ENCODE results near the gene CDH23. TPM values are rescaled to one million over a fixed set of nuclear protein-coding genes. Genes with fewer than 3 reads are reported as not detected.

CDH23 gene
- total and polyA plus RNA-seq, 2 donors (not counting 1 experiment from before 2014, with no cell fraction given) = 0.37 to 0.89 TPM

DNA sequence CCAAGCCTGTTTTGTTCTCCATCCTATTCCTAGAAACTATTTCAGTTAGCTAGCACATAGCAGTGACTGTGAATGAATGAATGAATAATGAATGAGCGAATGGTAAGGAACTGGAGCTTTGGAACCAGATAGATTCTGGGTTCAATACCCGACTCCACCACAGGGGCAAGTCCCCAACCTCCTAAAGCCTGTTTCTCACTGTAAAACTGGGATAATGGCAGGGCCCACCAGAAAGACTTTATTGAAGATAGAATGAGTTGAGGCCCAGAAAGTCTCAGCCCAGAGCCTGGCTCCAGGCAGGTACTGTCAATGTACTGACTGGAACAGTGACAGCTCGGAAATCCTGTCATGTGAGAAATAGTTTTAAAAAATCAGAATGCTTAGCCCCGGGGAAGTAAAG, 1.1 kb upstream of the CDH23 start:
- Histone ChIP-seq H3K9ac (ENCODE audit: low read length) (no peak overlapping the region), H3K4me3 (ENCODE audit: control extremely low read depth in 1 of 5, extremely low read depth in 1 of 5, insufficient read depth in 1 of 5, low read depth in 2 of 5, low read length in 4 of 5) (no peak overlapping the region), H3K36me3 (replicated peaks in 1 of 2; ENCODE audit: control extremely low read depth in 1 of 2, control insufficient read depth in 1 of 2, extremely low read depth in 1 of 2, insufficient read depth in 2 of 2, low read length in 1 of 2) (no peaks in the 10 kb centered on the region), H3K79me2 (ENCODE audit: control insufficient read depth, insufficient read depth, low read length) (no peaks in the 10 kb centered on the region), H3K27me3 (replicated peaks in 1 of 4; ENCODE audit: control extremely low read depth in 1 of 4, control insufficient read depth in 3 of 4, insufficient read depth in 4 of 4, low read length in 3 of 4) (peaks cover 0 to 58% (median 21%) of the 10 kb centered on the region in 4 experiments), H3K4me2 (replicated peaks; ENCODE audit: low read depth, low read length, poor library complexity, severe bottlenecking) (peak overlapping the region; percentile 90), H3K9me3 (ENCODE audit: control extremely low read depth in 1 of 3, control insufficient read depth in 2 of 3, insufficient read depth in 1 of 3, low read length in 2 of 3) (peaks cover 0 to 10% (median 0%) of the 10 kb centered on the region in 3 donors), H2AFZ (ENCODE audit: insufficient read depth, low read depth, low read length, poor library complexity, severe bottlenecking) (no peak overlapping the region), H4K20me1 (ENCODE audit: control insufficient read depth, insufficient read depth, low read length, poor library complexity, severe bottlenecking) (no peaks in the 10 kb centered on the region), H3K4me1 (ENCODE audit: control insufficient read depth in 2 of 2, insufficient read depth in 2 of 2, low read length in 2 of 2) (peaks cover 17% of the 10 kb centered on the region in 2 donors), H3K27ac (ENCODE audit: low read length in 2 of 2) (no peak overlapping the region)
- Mint-ChIP-seq H3K9me3 (ENCODE audit: insufficient read depth) (no peaks in the 10 kb centered on the region), H3K27ac (no peak overlapping the region), H3K4me3 (peak overlapping the region; percentile 77), H3K27me3 (peaks cover 60% of the 10 kb centered on the region), H3K4me1 (peaks cover 11% of the 10 kb centered on the region)
- WGBS (ENCODE audit: insufficient coverage) = no CpG with 5 or more reads among the region's 4 CpGs
- no peak for ATAC-seq (ENCODE audit: low read depth)
- intact Hi-C loops (cut with micrococcal nuclease) = loop anchor here (5.0 kb wide), 2 partner anchors 177 to 312 kb away; no protein-coding TSS in a partner anchor
- ChIA-PET CTCF (interaction anchor here (0.7 to 5.2 kb wide), 12 partner anchors 9 to 319 kb away, joined by 3 to 42 read pairs (median 6); partner anchors contain the start of gene SLC29A3), POLR2A (no interaction called here)
- TF ChIP-seq EZH2 (IDR thresholded peaks at IDR 0.05; ENCODE audit: borderline replicate concordance, insufficient read depth, low read depth, low read length, poor library complexity, severe bottlenecking) = no peak
- TF ChIP-seq, protein P1, sequence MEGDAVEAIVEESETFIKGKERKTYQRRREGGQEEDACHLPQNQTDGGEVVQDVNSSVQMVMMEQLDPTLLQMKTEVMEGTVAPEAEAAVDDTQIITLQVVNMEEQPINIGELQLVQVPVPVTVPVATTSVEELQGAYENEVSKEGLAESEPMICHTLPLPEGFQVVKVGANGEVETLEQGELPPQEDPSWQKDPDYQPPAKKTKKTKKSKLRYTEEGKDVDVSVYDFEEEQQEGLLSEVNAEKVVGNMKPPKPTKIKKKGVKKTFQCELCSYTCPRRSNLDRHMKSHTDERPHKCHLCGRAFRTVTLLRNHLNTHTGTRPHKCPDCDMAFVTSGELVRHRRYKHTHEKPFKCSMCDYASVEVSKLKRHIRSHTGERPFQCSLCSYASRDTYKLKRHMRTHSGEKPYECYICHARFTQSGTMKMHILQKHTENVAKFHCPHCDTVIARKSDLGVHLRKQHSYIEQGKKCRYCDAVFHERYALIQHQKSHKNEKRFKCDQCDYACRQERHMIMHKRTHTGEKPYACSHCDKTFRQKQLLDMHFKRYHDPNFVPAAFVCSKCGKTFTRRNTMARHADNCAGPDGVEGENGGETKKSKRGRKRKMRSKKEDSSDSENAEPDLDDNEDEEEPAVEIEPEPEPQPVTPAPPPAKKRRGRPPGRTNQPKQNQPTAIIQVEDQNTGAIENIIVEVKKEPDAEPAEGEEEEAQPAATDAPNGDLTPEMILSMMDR (IDR thresholded peaks at IDR 0.05) = peak; percentile 5
- DNase-seq = no peak

DNA sequence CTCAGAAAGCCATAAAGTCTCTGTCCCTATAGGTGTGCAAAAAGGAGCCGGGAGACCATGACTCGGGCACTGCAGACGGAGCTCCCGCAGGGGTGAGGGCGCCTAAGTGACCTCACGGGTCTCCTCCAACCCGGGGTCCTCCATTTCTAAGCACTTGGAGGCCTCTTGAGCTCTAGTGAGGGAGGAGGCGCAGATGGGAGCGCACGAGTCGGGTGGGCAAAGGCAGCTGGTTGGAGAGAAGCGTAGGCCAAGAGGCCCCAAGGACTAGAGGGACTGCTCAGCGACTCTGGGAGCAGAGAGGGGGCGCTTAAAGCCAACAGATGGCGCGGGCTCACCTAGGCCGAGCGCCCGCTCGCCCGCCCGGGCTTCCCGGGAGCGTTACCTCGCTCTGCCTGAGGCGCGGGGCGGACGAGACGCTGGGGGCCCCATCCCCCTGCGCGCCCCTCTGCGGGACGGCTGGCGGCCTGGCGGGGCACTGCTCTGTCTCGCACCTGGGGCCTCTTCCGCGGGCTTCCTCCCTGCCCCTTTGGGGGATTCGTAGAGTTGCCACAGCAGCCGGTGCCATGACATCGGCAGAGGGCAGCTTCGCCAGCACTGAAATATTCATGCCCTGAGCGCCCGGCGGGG, 523 bp upstream of the CDH23 start:
- ChIA-PET POLR2A (interaction anchor here (0.6 kb wide), 1 partner anchor 439 kb away, joined by 8 read pairs; no protein-coding TSS in a partner anchor), CTCF (interaction anchor here (0.6 to 5.2 kb wide), 14 partner anchors 10 to 416 kb away, joined by 3 to 42 read pairs (median 6); partner anchors contain the start of gene SLC29A3)
- DNase-seq (peak; percentile 68), ATAC-seq (ENCODE audit: low read depth) (peak; percentile 66)
- H3K4me2 ChIP-seq (replicated peaks; ENCODE audit: low read depth, low read length, poor library complexity, severe bottlenecking) = peak overlapping the region; percentile 90
- peaks cover 0 to 10% (median 0%) of the 10 kb centered on the region in 3 donors for H3K9me3 ChIP-seq (ENCODE audit: control extremely low read depth in 1 of 3, control insufficient read depth in 2 of 3, insufficient read depth in 1 of 3, low read length in 2 of 3)
- no peaks in the 10 kb centered on the region for H3K79me2 ChIP-seq (ENCODE audit: control insufficient read depth, insufficient read depth, low read length)
- no peak overlapping the region for H3K27ac ChIP-seq (ENCODE audit: low read length in 2 of 2)
- Mint-ChIP-seq H3K4me1 (peaks cover 11% of the 10 kb centered on the region), H3K4me3 (peak overlapping the region; percentile 78), H3K27me3 (peaks cover 57% of the 10 kb centered on the region), H3K9me3 (ENCODE audit: insufficient read depth) (no peaks in the 10 kb centered on the region), H3K27ac (no peak overlapping the region)
- 15% methylated on average over 43 of the region's 46 CpGs for WGBS (ENCODE audit: insufficient coverage)
- peak overlapping the region in 4 of 5 experiments; percentile 24 to 58 (median 51) for H3K4me3 ChIP-seq (ENCODE audit: control extremely low read depth in 1 of 5, extremely low read depth in 1 of 5, insufficient read depth in 1 of 5, low read depth in 2 of 5, low read length in 4 of 5)
- peaks cover 17% of the 10 kb centered on the region in 2 donors for H3K4me1 ChIP-seq (ENCODE audit: control insufficient read depth in 2 of 2, insufficient read depth in 2 of 2, low read length in 2 of 2)
- no peak for TF ChIP-seq EZH2 (IDR thresholded peaks at IDR 0.05; ENCODE audit: borderline replicate concordance, insufficient read depth, low read depth, low read length, poor library complexity, severe bottlenecking)
- TF ChIP-seq, protein P1 (IDR thresholded peaks at IDR 0.05) = no peak
- H3K9ac ChIP-seq (ENCODE audit: low read length) = peak overlapping the region; percentile 67
- peak overlapping the region; percentile 82 for H2AFZ ChIP-seq (ENCODE audit: insufficient read depth, low read depth, low read length, poor library complexity, severe bottlenecking)
- intact Hi-C loops (cut with micrococcal nuclease) = loop anchor here (5.0 kb wide), 2 partner anchors 176 to 311 kb away; no protein-coding TSS in a partner anchor
- H3K36me3 ChIP-seq (replicated peaks in 1 of 2; ENCODE audit: control extremely low read depth in 1 of 2, control insufficient read depth in 1 of 2, extremely low read depth in 1 of 2, insufficient read depth in 2 of 2, low read length in 1 of 2) = no peaks in the 10 kb centered on the region
- H4K20me1 ChIP-seq (ENCODE audit: control insufficient read depth, insufficient read depth, low read length, poor library complexity, severe bottlenecking) = no peaks in the 10 kb centered on the region
- peaks cover 0 to 56% (median 22%) of the 10 kb centered on the region in 4 experiments for H3K27me3 ChIP-seq (replicated peaks in 1 of 4; ENCODE audit: control extremely low read depth in 1 of 4, control insufficient read depth in 3 of 4, insufficient read depth in 4 of 4, low read length in 3 of 4)
